ENCODE measurements around the gene SDK2.

- TF ChIP-seq CTCF (IDR thresholded peaks at IDR 0.05; ENCODE audit: low read length) (no peak), EZH2 (optimal IDR thresholded peaks at IDR 0.05; ENCODE audit: low read depth, low read length) (no peak)
These were observed 132.5 kb downstream of the SDK2 start for GRCh38 chr17:73511719-73512115.

All from MM.1S (cell line).